HepG2 (cell line): ENCODE data around the gene GSK3A.

Experiments
- CERS6 ChIP-seq: sonication (generic); formaldehyde crosslinking; IDR thresholded peaks from 2 replicates; pipeline ENCODE4 v1.5.0; 2020; ENCODE audit warnings: missing genetic modification reagents
- CREB1 ChIP-seq, 2 experiments: fragments of 450-650 bp in 1 of 2; IDR thresholded peaks; 2 replicates each; pipeline ENCODE4 v1.6.1; 2016 to 2017; ENCODE audit warnings: control low read depth in 1 of 2, mild to moderate bottlenecking in 1 of 2, missing compliant biosample characterization in 1 of 2, missing genetic modification characterization in 1 of 2
- NFYB ChIP-seq: sonication (generic); formaldehyde crosslinking; IDR thresholded peaks from 2 replicates; pipeline ENCODE4 v1.4.0; 2020; ENCODE audit warnings: missing genetic modification reagents
- PREB ChIP-seq: sonication (generic); formaldehyde crosslinking; IDR thresholded peaks from 2 replicates; pipeline ENCODE4 v1.4.0; 2020; ENCODE audit warnings: missing genetic modification reagents
- TEAD2 ChIP-seq: sonication (generic); formaldehyde crosslinking; IDR thresholded peaks from 2 replicates; pipeline ENCODE4 v1.9.0; 2021; ENCODE audit warnings: missing genetic modification reagents
- ZNF121 ChIP-seq: sonication (generic); formaldehyde crosslinking; IDR thresholded peaks from 2 replicates; pipeline ENCODE4 v1.5.0; 2020; ENCODE audit warnings: mild to moderate bottlenecking, missing genetic modification reagents
- ZNF143 ChIP-seq: sonication (generic); formaldehyde crosslinking; IDR thresholded peaks from 2 replicates; pipeline ENCODE4 v1.4.0; 2020; ENCODE audit warnings: missing genetic modification reagents
- ZNF44 ChIP-seq: sonication (generic); formaldehyde crosslinking; IDR thresholded peaks from 2 replicates; pipeline ENCODE4 v1.5.1; 2020; ENCODE audit warnings: mild to moderate bottlenecking, missing genetic modification reagents
- ZNF704 ChIP-seq: sonication (generic); formaldehyde crosslinking; IDR thresholded peaks from 2 replicates; pipeline ENCODE4 v1.8.1; 2023; ENCODE audit warnings: mild to moderate bottlenecking, inconsistent platforms, moderate library complexity, missing genetic modification reagents, borderline replicate concordance

- TF ChIP-seq ZNF143 (CRISPR knock-in tag) = no peak
- TF ChIP-seq TEAD2 (CRISPR knock-in tag) = no peak
- no peak for TF ChIP-seq CREB1 (IDR thresholded peaks at IDR 0.05)
- TF ChIP-seq CREB1 (CRISPR knock-in tag; IDR thresholded peaks at IDR 0.05) = peak; percentile 5; the same call in 1 of the 2 replicates
- TF ChIP-seq ZNF121 (CRISPR knock-in tag) = no peak
- no peak for TF ChIP-seq PREB (CRISPR knock-in tag)
- no peak for TF ChIP-seq CERS6 (CRISPR knock-in tag)
- no peak for TF ChIP-seq ZNF704 (CRISPR knock-in tag)
- TF ChIP-seq ZNF44 (CRISPR knock-in tag) = no peak
- TF ChIP-seq NFYB (CRISPR knock-in tag) = no peak
Observed at GRCh38 chr19:42254089-42254849, 11.9 kb upstream of the GSK3A start.
